SK-N-SH (cell line): ENCODE measurements around the gene SGTA.

ENCODE experiments used
- ELF1 ChIP-seq: IDR thresholded peaks from 2 replicates; pipeline ENCODE4 v1.4.0; 2012
- RAD21 ChIP-seq: IDR thresholded peaks from 2 replicates; pipeline ENCODE4 v1.6.1; 2012; ENCODE audit warnings: mild to moderate bottlenecking, low read length
- TF ChIP-seq, protein P1 (sequence below): IDR thresholded peaks from 2 replicates; pipeline ENCODE4; 2012
- TF ChIP-seq, protein P2 (sequence below): fragments of 200-600 bp; sonication (generic); IDR thresholded peaks from 2 replicates; pipeline ENCODE4 v1.6.1; 2017; ENCODE audit warnings: antibody characterized with exemption, mild to moderate bottlenecking, moderate library complexity
- TF ChIP-seq, protein P3 (sequence below): IDR thresholded peaks from 2 replicates; pipeline ENCODE4 v1.4.0; 2012; ENCODE audit warnings: low read depth, borderline replicate concordance

DNA sequence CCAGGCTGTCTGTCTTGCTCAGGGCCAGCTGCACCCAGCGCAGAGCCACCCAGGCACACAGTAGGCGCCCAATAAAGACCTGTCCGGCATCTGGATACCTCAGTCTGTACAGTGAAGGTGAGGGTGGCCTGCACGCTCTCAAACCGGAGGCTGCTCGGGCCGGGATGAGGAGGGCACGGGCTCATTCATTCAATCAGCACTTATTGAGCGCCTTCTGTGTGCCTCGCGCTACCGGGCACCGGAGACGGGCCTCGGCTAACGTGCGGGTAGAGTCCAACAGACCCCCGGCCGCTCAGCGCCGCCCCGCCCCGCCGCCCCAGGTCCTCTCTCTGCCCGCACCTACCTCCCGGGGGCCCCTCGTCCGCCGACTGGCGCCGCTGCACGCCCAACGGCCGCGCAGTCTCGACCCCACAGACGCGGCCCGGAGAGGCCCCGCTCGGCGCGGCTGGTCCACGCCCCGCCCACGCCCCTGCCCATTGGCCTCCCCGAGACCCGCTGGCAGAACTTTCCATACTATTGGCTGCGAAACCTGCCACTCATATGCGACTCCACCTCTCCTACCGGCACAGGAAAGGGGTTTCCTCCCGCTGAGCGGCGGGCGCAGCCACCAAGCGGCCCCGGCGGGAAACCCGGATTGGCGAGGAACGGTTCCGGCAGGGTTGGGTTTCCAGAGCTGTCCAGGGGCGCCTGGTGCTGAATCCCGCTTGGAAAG lies 43.3 kb downstream of the SGTA start, which contains the start of gene SLC39A3:
- TF ChIP-seq, protein P1, sequence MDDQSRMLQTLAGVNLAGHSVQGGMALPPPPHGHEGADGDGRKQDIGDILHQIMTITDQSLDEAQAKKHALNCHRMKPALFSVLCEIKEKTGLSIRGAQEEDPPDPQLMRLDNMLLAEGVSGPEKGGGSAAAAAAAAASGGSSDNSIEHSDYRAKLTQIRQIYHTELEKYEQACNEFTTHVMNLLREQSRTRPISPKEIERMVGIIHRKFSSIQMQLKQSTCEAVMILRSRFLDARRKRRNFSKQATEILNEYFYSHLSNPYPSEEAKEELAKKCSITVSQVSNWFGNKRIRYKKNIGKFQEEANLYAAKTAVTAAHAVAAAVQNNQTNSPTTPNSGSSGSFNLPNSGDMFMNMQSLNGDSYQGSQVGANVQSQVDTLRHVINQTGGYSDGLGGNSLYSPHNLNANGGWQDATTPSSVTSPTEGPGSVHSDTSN = peak; percentile 100
- TF ChIP-seq RAD21 (no peak), ELF1 (peak; percentile 67)
- TF ChIP-seq, protein P2, sequence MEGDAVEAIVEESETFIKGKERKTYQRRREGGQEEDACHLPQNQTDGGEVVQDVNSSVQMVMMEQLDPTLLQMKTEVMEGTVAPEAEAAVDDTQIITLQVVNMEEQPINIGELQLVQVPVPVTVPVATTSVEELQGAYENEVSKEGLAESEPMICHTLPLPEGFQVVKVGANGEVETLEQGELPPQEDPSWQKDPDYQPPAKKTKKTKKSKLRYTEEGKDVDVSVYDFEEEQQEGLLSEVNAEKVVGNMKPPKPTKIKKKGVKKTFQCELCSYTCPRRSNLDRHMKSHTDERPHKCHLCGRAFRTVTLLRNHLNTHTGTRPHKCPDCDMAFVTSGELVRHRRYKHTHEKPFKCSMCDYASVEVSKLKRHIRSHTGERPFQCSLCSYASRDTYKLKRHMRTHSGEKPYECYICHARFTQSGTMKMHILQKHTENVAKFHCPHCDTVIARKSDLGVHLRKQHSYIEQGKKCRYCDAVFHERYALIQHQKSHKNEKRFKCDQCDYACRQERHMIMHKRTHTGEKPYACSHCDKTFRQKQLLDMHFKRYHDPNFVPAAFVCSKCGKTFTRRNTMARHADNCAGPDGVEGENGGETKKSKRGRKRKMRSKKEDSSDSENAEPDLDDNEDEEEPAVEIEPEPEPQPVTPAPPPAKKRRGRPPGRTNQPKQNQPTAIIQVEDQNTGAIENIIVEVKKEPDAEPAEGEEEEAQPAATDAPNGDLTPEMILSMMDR = no peak
- TF ChIP-seq, protein P3, sequence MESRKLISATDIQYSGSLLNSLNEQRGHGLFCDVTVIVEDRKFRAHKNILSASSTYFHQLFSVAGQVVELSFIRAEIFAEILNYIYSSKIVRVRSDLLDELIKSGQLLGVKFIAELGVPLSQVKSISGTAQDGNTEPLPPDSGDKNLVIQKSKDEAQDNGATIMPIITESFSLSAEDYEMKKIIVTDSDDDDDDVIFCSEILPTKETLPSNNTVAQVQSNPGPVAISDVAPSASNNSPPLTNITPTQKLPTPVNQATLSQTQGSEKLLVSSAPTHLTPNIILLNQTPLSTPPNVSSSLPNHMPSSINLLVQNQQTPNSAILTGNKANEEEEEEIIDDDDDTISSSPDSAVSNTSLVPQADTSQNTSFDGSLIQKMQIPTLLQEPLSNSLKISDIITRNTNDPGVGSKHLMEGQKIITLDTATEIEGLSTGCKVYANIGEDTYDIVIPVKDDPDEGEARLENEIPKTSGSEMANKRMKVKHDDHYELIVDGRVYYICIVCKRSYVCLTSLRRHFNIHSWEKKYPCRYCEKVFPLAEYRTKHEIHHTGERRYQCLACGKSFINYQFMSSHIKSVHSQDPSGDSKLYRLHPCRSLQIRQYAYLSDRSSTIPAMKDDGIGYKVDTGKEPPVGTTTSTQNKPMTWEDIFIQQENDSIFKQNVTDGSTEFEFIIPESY = peak; percentile 64; the same call in 1 of the 2 replicates
